GM21737 (cell line): ENCODE results near the gene NUDT10.
"Not testable (repeated sequence)": the region's sequence is repeated elsewhere in the genome, so short reads cannot be mapped to it uniquely, and the experiment has no call there.

Experiments
- ATAC-seq: cut with Tn5 transposase; IDR thresholded peaks from one replicate; pipeline ENCODE4 v1.9.1; 2021; ENCODE audit warnings: mild to moderate bottlenecking, moderate library complexity; ENCODE audit not compliant: unreplicated experiment

Gene NUDT10

GRCh38 chrX:51332188-51332942 is at the start of gene NUDT10:
Gene NUDT10 (plus strand): TSS chrX:51332822. CDS start chrX:51332966, 144 bp downstream.
- ATAC-seq = no peak

- no peak for ATAC-seq
Measured at GRCh38 chrX:51292421-51292820, 40.2 kb upstream of the NUDT10 start.

GRCh38 chrX:51296138-51296537 is 36.5 kb upstream of the NUDT10 start:
- ATAC-seq = no peak

GRCh38 chrX:51316271-51316670 is 16.4 kb upstream of the NUDT10 start:
- no peak for ATAC-seq

GRCh38 chrX:51332943-51333785 is 542 bp downstream of the NUDT10 start:
- ATAC-seq = not testable (repeated sequence)

- ATAC-seq = no peak
Measured at GRCh38 chrX:51334276-51334675, 1.7 kb downstream of the NUDT10 start.

- no peak for ATAC-seq
Measured at GRCh38 chrX:51336584-51336983, 4.0 kb downstream of the NUDT10 start.

- ATAC-seq = no peak
Measured at GRCh38 chrX:51361251-51361650, 28.6 kb downstream of the NUDT10 start.

GRCh38 chrX:51376672-51377071 is 44.0 kb downstream of the NUDT10 start:
- no peak for ATAC-seq
